Measurements from ENCODE around the gene SPATA45.
A peak's percentile ranks its signal among the peaks of the same experiment; 100 is the strongest.

The SPATA45 gene

DNA sequence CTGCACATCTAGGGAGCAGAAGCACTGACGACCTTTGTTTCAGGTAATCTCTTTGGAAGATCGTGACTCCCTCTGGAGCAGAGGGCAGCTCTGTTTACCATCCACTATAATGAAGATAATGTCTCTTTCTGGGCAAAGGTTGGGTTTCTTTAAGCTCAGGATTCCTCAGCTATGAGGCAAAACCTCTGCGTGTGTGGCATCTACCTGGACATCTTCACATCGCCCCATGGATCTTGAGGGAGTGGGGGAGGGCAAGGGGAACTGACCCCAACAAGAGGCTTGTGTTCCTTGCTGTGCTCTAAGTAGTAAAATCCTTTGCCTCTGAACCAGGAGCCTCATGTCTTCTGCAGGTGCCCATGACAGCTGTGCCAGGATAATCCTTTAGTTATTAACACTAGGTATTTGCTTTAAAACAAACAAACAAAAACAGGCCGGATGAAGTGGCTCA is 19.6 kb downstream of the SPATA45 start:
- DNase-seq, result no peak

DNA sequence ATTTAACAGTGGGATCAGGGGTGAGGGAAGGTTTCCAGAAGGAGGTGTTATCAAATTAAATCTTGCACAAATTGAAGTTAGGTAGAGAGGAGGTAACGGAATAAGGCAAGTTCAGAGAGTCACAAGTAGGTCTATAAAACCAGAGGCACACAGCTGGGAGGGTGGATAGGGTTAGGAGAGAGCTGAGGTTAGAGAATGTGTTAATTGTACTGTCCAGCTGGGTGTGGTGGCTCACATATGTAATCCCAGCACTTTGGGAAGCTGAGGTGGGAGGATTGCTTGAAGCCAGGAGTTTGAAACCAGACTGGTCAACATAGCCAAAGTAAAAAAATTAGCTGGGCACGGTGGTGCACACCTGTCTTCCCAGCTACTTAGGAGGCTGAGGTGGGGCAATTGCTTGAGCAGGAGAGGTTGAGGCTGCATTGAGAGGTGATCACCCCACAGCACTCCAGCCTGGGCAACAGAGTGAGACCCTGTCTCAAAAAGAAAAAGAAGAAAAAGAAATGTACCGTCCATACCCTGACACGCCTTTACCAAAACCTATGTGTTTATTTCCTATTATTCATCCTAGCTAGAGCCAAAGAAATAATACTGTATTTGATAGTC is 20.2 kb downstream of the SPATA45 start:
- DNase-seq, result no peak

DNA sequence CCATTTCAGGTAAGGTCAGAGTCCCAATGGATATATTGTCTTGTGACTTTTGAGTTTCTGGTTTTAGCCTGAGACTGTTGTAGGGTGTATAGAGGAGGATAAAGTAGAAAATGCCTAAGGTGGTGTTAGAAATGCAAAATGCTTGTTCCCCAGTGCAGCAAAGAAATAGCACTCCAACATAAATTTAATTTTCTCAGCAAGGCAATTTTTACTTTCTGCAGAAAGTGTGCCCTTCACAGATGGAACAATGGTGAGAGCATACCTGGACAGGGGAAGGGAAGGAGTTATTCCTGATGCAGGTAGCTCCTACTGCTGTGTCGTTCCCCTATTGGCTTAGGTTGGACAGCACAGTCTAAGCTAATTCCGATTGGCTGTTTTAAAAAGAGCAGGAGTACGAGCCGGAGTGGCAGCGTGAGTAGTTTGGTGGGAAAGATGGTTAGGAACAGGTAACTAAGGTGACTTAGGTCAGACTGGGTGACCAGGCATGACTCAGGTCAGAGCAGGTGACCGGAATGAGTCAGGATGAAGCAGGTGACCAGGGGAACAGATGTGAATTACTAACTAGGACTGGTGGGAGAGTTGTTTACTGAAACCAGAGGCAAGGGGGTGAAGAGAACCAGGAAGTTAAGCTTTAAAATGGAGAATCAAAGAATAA is 21.5 kb downstream of the SPATA45 start:
- no peak for DNase-seq

DNA sequence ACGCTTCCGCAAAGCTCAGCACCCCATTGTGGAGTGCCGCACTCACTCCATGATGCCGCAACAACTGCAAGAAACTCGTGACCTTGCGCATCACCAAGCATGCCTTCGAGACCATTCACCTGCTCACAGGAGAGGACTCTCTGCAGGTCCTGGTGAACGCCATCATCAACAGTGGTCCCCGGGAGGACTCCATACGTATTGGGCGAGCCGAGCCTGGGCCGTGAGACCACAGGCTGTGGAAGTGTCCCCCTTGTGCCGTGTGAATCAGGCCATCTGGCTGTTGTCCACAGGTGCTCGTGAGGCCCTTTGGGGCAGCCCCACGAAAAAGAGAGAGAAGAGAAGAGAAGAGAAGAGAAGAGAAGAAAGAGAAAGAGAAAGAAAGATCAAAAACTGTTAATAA is 23.2 kb downstream of the SPATA45 start:
- no peak for DNase-seq

DNA sequence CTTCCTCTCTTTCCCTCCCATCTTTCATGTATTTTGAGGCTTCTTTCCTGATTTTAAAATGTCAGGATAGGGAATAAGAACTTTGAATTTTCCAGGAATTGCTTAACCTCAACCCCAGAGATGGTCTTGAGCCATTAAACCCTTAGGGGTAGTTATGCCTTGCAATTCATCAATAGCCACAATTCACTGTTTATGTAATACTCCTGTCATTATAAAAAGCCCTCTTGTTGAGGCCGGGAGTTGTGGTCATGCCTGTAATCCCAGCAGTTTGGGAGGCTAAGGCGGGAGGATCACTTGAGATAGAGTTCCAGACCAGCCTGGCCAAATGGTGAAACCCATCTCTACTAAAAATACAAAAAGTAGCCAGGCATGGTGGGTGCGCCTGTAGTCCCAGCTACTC is 24.5 kb downstream of the SPATA45 start:
- no peak for DNase-seq

DNA sequence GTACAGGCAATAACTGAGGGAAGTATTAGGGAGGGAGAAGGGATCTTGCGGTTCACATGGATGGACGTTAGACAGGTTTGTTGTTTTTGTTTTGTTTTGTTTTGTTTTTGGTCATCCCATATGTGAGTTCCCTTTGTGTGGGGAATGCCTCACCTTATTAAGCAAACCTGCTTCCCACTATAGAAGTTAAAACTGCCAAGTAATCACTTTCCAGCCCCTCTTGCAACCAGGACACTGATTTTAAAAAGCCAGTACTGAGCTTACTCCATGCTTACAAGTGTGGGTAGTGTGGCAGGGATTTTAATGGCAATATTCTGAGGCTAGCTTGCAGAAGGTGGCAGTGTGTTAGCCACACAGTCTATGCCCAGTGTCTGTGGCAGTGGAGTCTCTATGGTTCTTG is 26.5 kb downstream of the SPATA45 start:
- DNase-seq, result no peak

DNA sequence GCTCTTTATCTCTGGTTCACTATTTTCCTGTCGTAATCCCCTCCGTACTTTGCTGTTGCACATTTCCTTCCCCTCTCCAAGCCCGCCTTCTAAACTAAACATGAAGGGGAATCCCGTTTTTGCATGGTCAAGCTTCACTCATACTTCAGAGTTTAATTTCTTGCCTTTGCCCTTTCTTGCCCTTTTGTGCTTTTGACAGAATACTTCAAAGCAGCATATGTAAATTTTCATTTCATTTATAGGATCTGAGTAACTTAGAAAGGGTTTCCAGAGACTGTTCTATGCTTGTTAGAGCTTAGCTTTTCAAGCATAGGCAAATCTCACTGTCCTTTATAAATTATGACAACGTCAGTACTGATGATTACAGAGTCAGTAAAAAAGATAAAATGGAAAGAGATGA is 27.7 kb downstream of the SPATA45 start:
- DNase-seq, result peak; percentile 44

DNA sequence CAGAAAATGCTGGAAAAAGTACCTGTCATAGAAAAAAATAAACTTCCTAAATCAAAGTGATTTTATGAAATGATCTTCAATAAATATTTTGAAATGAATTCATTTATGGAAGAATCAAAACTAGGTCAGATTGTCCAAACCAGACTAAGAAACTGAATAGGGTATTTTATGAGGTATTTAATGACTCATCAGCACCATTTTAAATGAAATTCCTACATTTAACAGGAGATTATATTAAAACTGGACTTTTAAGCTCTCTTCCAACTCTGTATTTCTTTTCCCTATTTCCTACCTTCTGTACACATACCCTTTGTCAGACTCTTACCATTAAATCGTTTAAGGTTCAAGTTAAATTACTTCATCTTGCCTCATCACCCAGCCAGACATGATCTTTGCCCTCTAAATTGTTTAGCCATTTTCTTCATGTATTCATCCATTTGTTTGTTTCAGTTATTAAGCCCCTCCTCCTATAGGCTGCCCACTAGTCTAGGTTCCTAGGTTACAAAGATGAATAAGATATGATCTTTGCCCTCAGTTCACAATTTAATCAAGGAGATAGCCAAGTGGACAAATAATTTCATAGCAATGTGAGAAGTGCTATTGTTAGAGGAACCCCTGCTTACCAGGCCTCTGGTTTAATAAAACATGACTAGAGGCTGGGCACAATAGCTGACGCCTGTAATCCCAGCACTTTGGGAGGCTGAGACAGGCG is 30.7 kb downstream of the SPATA45 start:
- DNase-seq, result no peak

DNA sequence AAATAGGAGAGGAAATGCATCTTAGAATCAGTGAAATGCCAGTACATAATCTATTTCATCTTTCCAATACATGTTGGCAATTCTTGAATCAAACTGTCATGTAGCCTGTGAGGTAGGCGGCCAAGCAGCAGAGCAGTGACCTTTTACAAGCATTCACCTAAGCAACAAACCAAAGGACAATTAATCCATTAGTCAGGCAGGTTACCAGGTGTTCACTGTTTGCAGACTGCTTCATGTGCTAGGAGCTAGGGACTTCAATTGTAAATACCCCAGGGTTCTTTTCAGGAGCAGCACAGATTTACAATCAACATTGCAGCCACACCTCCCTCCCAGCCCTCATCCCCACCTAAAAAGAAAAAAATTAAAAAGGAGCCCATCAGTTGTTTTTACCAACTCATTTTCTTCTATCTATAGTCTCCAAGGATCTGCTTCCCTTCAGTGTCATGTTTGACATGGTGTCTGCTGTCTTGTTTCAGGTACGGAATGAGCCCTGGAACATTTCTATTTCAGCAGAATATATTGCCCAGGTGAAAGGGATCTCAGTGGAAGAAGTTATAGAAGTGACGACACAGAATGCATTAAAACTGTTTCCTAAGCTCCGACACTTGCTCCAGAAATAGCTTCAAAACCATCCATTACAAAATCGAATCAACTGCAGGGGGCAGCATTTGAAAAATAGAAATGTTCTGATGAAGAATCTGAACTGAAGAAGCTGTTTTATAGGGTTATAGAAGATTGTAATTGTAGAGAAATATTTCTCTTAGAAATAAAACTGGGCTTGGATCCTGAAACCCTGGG is 32.7 kb downstream of the SPATA45 start:
- DNase-seq, result no peak

DNA sequence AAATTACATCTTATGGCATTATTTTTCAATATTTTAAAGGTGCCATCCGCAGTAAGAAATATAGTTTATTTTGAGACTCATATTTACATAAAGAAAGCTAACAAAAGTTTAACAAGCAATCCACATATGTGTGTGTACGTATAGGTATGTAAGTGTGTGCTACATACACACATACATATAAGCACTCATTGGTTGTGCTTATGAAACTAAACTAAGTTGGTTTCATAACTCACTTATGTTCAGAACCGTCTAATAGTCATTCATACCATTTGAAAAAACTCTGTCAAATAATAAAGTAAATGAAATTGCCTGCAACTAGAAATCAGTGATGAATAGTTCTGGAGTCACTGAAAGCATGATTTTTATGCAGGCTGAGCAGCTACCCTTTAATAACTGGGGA is 41.7 kb downstream of the SPATA45 start:
- no peak for DNase-seq

DNA sequence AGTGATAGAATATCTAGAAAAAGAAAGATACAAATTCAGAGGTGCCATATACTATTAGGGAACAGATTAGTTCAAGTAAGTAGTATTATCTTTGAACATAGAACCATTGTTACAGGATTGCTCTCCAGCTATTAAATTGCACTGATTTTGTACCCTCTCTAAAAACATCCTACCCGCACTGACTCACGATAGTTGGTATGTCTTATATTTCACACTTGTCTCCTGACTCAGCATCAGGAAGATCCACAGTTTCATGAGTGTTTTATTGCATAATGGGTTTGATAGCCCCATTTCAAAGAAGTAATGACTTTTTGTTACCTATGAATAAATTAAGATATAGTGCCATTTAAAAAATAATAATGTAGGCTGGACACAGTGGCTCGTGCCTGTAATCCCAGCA is 49.8 kb downstream of the SPATA45 start:
- no peak for DNase-seq

DNA sequence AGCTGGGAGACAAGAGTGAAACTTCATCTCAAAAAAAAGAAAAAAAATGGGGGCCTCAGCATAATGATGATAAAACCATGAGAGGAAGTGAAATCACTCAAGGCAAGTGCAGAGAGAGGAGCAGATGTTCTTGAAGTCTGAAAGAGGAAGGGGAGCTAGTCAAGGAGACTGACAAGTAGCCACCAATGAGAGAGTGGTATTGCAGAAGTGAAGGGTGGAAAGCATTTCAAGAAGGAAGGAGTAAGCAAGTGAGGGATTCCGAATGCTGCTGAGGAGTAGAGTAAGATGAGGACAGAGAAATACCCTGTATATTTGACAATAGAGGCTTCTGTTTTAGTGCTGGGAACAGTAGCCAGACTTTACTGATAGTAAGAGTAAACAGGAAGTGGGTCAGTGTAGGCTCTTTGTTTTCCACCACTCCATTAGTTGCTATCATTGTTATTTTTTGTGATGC is 52.9 kb downstream of the SPATA45 start:
- no peak for DNase-seq

DNA sequence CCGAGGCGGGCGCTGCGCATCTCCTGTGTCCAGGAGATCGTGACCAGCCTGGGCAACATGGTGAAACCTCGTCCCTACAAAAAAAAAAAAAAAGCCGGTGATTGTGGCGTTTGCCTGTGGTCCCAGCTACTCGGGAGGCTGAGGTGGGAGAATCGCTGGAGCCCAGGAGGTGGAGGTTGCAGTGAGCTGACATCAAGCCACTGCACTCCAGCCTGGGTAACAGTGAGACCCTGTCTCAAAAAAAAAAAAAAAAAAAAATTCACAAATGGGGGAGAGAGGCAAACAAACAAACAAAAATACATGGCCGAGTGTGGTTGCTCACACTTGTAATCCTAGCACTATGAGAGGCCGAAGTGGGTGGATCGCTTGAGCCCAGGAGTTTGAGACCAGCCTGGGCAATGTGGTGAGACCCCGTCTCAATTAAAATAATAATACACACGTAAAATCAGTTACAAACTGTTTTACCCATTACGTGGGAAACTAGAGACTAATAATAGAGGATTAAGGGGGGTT is 55.0 kb downstream of the SPATA45 start:
- no peak for DNase-seq

DNA sequence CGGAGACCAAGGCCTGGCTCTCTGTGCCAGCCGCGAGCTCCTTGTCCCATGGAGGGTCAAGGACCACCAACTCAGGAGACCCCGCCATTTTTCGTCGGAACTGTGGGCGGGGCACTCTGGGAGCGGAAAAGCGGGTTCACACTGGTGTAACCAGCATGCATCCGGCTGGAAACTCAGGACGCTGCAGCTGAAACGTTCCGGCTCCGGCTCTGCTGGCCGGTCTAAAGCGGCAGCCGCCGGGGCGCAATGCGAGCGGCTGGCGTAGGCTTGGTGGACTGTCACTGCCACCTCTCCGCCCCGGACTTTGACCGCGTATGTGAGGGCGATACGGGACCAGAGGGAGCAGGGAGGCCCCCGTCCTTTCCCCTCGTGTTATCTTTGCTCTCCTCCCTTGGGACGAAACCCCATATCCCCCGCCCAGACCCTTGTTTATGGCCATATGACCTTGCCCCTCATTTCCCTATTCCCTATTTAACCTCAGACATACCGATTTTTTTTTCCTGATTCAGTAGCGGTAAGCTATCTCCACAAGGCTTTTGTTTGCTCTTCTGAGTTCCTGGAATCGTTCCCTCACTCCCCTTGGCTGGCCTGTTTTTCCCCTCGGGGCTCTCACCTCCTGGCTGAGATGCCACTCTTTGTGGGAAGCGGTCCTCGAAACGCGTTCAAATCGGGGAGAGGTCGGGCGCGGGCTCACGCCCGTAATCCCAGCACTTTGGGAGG is 55.6 kb downstream of the SPATA45 start, which contains the start of the genes NSL1 and TATDN3:
Gene NSL1 (minus strand): TSS at position 102 of the 720 bp plus-strand sequence. CDS start 14 bp downstream, at position 88.
Gene TATDN3 (plus strand): TSS at position 219 of the 720 bp plus-strand sequence. CDS start 28 bp downstream, at position 247.
- peak; percentile 97 for DNase-seq

DNA sequence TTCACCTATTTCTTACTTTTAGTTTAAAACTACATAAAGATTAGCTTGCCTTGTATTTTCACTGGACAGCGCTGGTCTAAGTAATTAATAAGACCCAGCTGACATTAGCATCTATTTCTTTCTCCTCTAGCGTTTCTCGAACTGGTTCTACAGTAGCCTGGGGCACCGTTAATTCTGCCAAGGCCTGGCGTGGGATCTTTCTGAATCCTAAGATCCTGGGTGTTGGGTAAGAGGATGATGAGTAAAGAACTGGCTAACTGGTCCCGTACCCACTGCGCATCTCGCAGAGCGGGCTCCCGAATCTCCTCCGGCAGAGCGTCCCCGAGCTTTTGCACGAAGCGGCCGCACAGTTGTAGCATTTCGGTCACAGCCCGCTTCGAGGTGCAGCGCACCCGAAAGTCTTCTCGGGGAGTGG is 56.2 kb downstream of the SPATA45 start:
- no peak for DNase-seq

DNA sequence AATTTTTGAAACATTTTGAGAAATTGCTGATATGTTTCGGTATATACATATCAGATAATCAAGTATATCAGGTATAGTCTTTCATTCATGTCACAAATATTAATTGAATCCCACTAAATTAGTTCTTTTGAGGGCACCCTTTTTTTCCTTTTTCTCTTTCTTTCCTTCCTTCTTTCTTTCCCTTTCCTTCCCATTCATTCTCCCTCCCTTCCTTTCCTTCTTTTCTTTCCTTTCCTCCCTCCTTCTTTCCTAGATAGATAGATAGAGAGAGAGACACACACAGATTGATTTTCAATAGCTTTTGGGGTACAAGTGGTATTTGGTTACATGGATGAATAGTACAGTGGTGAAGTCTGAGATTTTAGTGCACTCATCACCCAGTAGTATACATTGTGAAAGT is 61.6 kb downstream of the SPATA45 start:
- no peak for DNase-seq

DNA sequence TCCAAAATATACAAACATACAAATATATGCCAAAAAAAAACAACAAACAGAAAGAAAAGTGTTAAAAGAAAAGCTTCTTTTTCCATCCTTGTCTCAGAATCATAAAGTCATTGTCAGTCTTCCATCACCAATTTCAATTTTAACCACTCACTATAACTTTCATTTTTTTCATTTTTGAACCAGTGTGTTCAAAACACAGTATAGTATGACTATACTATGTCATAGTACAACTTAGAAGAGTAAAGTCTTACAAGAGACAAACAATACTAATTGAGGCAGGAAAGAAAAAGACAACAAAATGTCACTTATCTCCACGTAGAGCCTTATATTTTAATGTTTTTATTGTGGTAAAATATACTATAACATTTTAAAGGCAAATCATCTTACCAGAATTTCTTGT is 63.5 kb downstream of the SPATA45 start:
- no peak for DNase-seq

DNA sequence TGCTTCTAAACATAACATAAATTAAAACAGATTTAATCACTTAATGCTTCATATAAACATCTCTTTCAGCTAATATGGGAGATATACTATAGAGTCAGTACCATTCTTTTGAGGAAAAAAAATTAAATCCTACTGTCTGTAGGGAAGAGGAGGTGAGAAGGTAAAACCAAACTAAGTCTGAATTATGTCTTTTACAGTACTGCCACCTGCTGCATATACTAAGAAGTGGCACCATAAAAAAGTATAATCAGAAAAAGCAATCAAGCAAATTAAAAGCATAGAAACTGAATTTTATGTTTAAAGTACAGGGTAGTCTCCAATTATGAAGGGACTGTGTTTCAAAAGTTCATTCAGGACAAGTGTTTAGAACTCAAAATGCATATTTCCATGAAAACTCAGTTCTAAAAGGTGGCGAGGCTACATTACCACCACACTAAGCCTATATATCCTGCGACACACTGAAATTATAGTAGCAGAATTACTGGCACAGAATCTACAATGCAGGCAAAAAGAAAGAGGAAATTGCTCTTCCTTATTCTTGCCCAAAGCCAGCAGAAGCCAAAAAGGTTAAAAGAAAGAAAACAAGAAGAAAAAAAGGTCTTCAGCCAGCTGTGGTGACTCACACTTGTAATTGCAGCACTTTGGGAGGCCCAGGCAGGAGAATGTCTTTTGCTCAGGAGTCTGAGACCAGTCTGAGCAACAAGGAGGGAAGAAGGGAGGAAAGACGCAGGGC is 64.9 kb downstream of the SPATA45 start:
- DNase-seq, result no peak

DNA sequence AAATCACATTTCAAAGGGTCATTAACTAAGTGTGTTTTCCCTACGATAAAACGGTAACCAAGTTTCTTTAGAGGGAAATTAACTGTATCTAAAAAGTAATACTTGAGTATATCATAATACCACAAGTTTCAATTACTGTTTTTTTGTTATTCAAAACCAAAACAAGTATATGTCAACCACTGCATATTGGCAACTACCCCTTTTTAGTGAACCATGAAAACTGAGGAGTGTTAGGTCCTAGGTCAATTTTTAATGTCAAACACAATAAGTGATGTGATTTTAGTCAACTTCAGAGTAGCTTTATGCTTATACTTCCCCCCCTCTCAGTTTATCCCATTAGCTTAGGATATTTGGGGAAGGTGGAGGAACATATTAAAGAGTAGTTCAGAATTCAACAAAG is 66.2 kb downstream of the SPATA45 start:
- DNase-seq, result no peak

DNA sequence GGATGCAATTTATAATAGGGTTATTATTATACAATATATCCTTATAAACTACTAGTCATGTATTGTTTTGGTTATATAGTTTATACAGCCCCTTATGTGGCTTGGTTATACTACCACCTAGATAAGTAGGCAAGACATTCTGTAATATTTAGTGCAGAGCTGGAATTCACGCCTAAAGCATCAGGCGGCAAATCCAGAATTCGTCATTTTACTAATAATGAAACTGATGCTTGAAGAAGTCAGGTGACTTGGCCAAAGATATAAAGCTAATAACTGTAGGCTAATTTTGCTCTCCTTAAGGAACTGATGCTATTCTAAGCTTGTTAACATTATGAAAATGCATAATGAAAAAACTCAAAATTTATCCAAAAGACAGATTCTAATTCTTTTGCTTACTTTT is 66.7 kb downstream of the SPATA45 start:
- DNase-seq, result no peak

Data from KG1 (cell line).